Glutamatergic neuron (in vitro differentiated cells): ENCODE results near the gene ZMIZ1. TPM values are rescaled to one million over a fixed set of nuclear protein-coding genes. Genes with fewer than 3 reads are reported as not detected.

Source experiments
- DNase-seq: peaks from one replicate; pipeline ENCODE4 v3.0.0; 2022
- H3K27ac Mint-ChIP-seq: one replicate; pipeline ENCODE4 v1.8.0; 2020; ENCODE audit warnings: mild to moderate bottlenecking, mixed read lengths, inconsistent platforms; ENCODE audit not compliant: unreplicated experiment
- H3K27me3 Mint-ChIP-seq: one replicate; pipeline ENCODE4 v1.8.0; 2020; ENCODE audit warnings: mild to moderate bottlenecking, moderate library complexity, mixed read lengths, inconsistent platforms; ENCODE audit not compliant: unreplicated experiment
- H3K36me3 Mint-ChIP-seq: one replicate; pipeline ENCODE4 v1.8.0; 2020; ENCODE audit warnings: mild to moderate bottlenecking, mixed read lengths, inconsistent platforms; ENCODE audit not compliant: unreplicated experiment
- H3K4me1 Mint-ChIP-seq: one replicate; pipeline ENCODE4 v1.8.0; 2020; ENCODE audit warnings: mild to moderate bottlenecking, low read depth, mixed read lengths, inconsistent platforms; ENCODE audit not compliant: unreplicated experiment
- H3K4me3 Mint-ChIP-seq: one replicate; pipeline ENCODE4 v1.8.0; 2020; ENCODE audit warnings: mild to moderate bottlenecking, mixed read lengths, inconsistent platforms; ENCODE audit not compliant: unreplicated experiment
- H3K9me3 Mint-ChIP-seq: one replicate; pipeline ENCODE4 v1.8.0; 2020; ENCODE audit warnings: mild to moderate bottlenecking, moderate library complexity, mixed read lengths, inconsistent platforms; ENCODE audit not compliant: unreplicated experiment
- total RNA-seq: library from RNA; stranded (reverse); fragmentation: NEBNext Ultra II Directional; extraction: Animal tissue kit (Norgen Biotek cat#: 25700); gene quantifications from one replicate; pipeline ENCODE4 v1.2.1, GENCODE V29; 2021; ENCODE audit not compliant: unreplicated experiment
- TF ChIP-seq, protein P1 (sequence below): fragments of 200-600 bp; sonication (generic); IDR thresholded peaks from one replicate; pipeline ENCODE4 v1.5.0; 2021; ENCODE audit not compliant: partially characterized antibody, unreplicated experiment

The ZMIZ1 gene
- total RNA-seq, 1 donor from 2014 or later: 230 TPM

DNA sequence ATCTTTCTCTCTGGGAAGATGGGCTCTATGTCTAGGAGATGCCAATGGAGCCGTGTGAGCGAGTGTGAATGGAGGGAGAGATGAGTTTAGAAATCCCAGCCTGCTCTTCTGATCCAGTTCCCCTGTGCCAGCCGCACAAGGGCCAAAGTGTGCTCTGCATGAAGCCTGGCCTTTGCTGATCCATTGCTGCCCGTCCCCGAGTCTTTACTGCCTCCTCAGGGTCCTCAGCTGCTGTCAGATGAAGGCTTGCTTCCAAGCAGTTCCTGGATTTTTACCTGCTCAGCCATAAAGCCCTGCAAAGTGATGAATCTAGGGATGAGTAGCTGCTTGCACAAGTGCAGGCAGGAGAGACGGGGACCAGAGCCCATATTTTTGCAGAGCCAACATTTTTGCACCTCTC is 115.9 kb downstream of the ZMIZ1 start:
- Mint-ChIP-seq H3K36me3 (no peaks in the 10 kb centered on the region), H3K27ac (peak overlapping the region; percentile 69), H3K4me3 (no peak overlapping the region), H3K9me3 (peaks cover 24% of the 10 kb centered on the region), H3K4me1 (peaks cover 57% of the 10 kb centered on the region), H3K27me3 (peaks cover 14% of the 10 kb centered on the region)
- TF ChIP-seq, protein P1, sequence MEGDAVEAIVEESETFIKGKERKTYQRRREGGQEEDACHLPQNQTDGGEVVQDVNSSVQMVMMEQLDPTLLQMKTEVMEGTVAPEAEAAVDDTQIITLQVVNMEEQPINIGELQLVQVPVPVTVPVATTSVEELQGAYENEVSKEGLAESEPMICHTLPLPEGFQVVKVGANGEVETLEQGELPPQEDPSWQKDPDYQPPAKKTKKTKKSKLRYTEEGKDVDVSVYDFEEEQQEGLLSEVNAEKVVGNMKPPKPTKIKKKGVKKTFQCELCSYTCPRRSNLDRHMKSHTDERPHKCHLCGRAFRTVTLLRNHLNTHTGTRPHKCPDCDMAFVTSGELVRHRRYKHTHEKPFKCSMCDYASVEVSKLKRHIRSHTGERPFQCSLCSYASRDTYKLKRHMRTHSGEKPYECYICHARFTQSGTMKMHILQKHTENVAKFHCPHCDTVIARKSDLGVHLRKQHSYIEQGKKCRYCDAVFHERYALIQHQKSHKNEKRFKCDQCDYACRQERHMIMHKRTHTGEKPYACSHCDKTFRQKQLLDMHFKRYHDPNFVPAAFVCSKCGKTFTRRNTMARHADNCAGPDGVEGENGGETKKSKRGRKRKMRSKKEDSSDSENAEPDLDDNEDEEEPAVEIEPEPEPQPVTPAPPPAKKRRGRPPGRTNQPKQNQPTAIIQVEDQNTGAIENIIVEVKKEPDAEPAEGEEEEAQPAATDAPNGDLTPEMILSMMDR: no peak
- DNase-seq: no peak

DNA sequence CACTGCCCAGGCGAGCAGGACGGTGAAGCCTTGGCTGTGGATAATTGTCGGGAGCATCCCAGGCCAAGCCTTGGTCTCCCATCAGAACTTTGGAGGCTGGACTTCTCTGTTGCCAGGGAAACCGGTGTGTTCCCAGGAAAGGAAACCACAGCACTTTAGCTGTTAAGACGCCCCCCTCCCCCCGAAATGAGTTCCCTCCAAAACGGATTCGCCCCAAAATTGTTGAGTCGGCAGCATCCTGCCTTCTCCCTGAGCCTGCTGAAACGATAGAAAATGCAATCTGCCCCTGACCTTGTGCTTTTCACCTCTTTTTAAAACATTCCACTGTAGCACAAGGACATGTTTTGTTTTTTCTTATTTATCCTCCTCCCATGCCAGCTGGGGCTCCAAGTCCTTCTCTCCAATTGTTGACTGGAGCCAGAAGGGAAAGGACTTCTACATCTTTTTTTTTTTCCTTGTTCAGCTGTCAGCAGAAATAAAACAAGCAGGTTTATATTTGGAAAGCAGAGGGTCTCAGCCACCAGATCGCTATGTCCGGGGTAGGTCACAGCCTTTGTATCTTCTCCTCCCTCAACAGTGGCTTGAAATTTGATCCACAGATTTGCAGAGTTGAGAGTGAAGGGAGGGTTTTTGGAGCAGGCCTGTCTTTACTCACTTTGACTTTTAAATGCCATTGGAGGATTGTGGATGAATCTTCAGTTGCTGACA is 116.5 kb downstream of the ZMIZ1 start:
- TF ChIP-seq, protein P1: no peak
- H3K27ac Mint-ChIP-seq: peak overlapping the region; percentile 28
- no peaks in the 10 kb centered on the region for H3K36me3 Mint-ChIP-seq
- DNase-seq: no peak
- H3K4me3 Mint-ChIP-seq: peak overlapping the region; percentile 53
- H3K9me3 Mint-ChIP-seq: peaks cover 24% of the 10 kb centered on the region
- peaks cover 57% of the 10 kb centered on the region for H3K4me1 Mint-ChIP-seq
- peaks cover 14% of the 10 kb centered on the region for H3K27me3 Mint-ChIP-seq

DNA sequence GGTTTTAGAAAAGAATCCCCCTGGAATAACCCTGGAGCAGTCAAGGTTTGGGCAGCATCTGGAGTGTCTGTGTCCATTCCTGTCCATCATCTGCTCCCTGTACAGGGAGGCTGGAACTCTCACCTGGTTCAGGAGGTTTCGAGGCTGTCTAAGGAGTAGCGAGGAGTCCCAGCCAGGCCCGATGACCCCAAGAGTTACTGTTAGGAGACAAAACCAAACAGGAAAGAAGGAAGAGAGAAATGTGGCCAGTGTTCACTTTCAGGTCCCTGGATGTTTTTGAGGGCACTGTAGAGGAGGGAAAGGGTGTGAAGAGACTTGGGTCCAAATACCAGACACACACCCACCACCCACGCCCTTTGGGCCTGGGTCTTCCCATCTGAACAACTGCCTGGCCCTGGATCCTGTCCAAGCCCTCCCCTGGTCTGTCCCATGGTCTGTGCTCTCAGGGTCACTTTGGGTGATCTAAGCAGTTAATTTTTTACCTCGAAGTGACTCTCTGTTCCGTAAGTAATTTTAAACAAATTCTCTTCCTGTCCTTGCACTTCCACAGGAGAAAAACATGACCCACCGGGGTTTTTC is 117.1 kb downstream of the ZMIZ1 start:
- H3K4me1 Mint-ChIP-seq: peaks cover 57% of the 10 kb centered on the region
- TF ChIP-seq, protein P1: no peak
- H3K9me3 Mint-ChIP-seq: peaks cover 24% of the 10 kb centered on the region
- peaks cover 14% of the 10 kb centered on the region for H3K27me3 Mint-ChIP-seq
- H3K27ac Mint-ChIP-seq: no peak overlapping the region
- no peaks in the 10 kb centered on the region for H3K36me3 Mint-ChIP-seq
- no peak for DNase-seq
- H3K4me3 Mint-ChIP-seq: peak overlapping the region; percentile 53

GRCh38 chr10:79186486-79187120 is 117.8 kb downstream of the ZMIZ1 start:
- Mint-ChIP-seq H3K4me3 (no peak overlapping the region), H3K4me1 (peaks cover 57% of the 10 kb centered on the region)

More at GRCh38 chr10:79186486-79187120, 117.8 kb downstream of the ZMIZ1 start:
- Mint-ChIP-seq H3K27ac (no peak overlapping the region), H3K36me3 (no peaks in the 10 kb centered on the region), H3K27me3 (peaks cover 14% of the 10 kb centered on the region), H3K9me3 (peaks cover 24% of the 10 kb centered on the region)
- TF ChIP-seq, protein P1: no peak
- no peak for DNase-seq
